WERI-Rb-1 (cell line): ENCODE data around the gene HSPA12B.
A peak's percentile ranks its signal among the peaks of the same experiment; 100 is the strongest.

Source experiments
- DNase-seq: peaks from one replicate; pipeline ENCODE4 v3.0.0-alpha.2; 2020
- H3K27ac ChIP-seq: fragments of 250-450 bp; sonication (Bioruptor Pico); 2 replicates; pipeline ENCODE4 v1.5.1; 2020; ENCODE audit warnings: mild to moderate bottlenecking, moderate library complexity
- H3K27me3 ChIP-seq: fragments of 250-450 bp; sonication (Bioruptor Pico); 2 replicates; pipeline ENCODE4 v1.5.1; 2021; ENCODE audit warnings: mild to moderate bottlenecking, low read depth, moderate library complexity; ENCODE audit not compliant: insufficient read depth, severe bottlenecking
- H3K36me3 ChIP-seq: fragments of 250-450 bp; sonication (Bioruptor Pico); 2 replicates; pipeline ENCODE4 v1.5.1; 2020; ENCODE audit warnings: mild to moderate bottlenecking, moderate library complexity
- H3K4me3 ChIP-seq: 2 replicates; pipeline ENCODE4 v1.5.1; 2011; ENCODE audit warnings: low read depth, mild to moderate bottlenecking, control low read depth, low read length
- H3K9me3 ChIP-seq: fragments of 250-450 bp; sonication (Bioruptor Pico); 2 replicates; pipeline ENCODE4 v1.5.1; 2021; ENCODE audit warnings: mild to moderate bottlenecking, moderate library complexity; ENCODE audit not compliant: severe bottlenecking
- CTCF ChIP-seq: IDR thresholded peaks from 2 replicates; pipeline ENCODE4 v1.5.1; 2011; ENCODE audit warnings: low read depth, mild to moderate bottlenecking, control low read depth, inconsistent platforms, low read length

Gene HSPA12B

GRCh38 chr20:3705970-3706739 lies 26.3 kb upstream of the HSPA12B start:
- H3K9me3 ChIP-seq = no peaks in the 10 kb centered on the region
- no peak overlapping the region for H3K27ac ChIP-seq
- H3K4me3 ChIP-seq = no peak overlapping the region
- no peaks in the 10 kb centered on the region for H3K36me3 ChIP-seq
- DNase-seq = no peak
- no peaks in the 10 kb centered on the region for H3K27me3 ChIP-seq
- no peak for TF ChIP-seq CTCF

GRCh38 chr20:3706774-3707507 lies 25.5 kb upstream of the HSPA12B start:
- H3K4me3 ChIP-seq = no peak overlapping the region
- H3K27ac ChIP-seq = no peak overlapping the region
- no peaks in the 10 kb centered on the region for H3K36me3 ChIP-seq
- no peaks in the 10 kb centered on the region for H3K9me3 ChIP-seq
- no peak for TF ChIP-seq CTCF
- H3K27me3 ChIP-seq = no peaks in the 10 kb centered on the region
- DNase-seq = no peak

- H3K27ac ChIP-seq = no peak overlapping the region
- DNase-seq = no peak
- no peak for TF ChIP-seq CTCF
- no peaks in the 10 kb centered on the region for H3K9me3 ChIP-seq
- H3K36me3 ChIP-seq = no peaks in the 10 kb centered on the region
- no peaks in the 10 kb centered on the region for H3K27me3 ChIP-seq
- no peak overlapping the region for H3K4me3 ChIP-seq
Measured at GRCh38 chr20:3707508-3707899, 25.0 kb upstream of the HSPA12B start.

GRCh38 chr20:3710011-3710466 lies 22.4 kb upstream of the HSPA12B start:
- no peaks in the 10 kb centered on the region for H3K36me3 ChIP-seq
- TF ChIP-seq CTCF = peak; percentile 49
- peak; percentile 43 for DNase-seq
- H3K27me3 ChIP-seq = no peaks in the 10 kb centered on the region
- H3K27ac ChIP-seq = no peak overlapping the region
- H3K4me3 ChIP-seq = no peak overlapping the region
- H3K9me3 ChIP-seq = no peaks in the 10 kb centered on the region

- H3K4me3 ChIP-seq = no peak overlapping the region
- no peaks in the 10 kb centered on the region for H3K27me3 ChIP-seq
- peak; percentile 90 for TF ChIP-seq CTCF
- no peaks in the 10 kb centered on the region for H3K9me3 ChIP-seq
- H3K36me3 ChIP-seq = no peaks in the 10 kb centered on the region
- DNase-seq = peak; percentile 76
- H3K27ac ChIP-seq = no peak overlapping the region
Measured at GRCh38 chr20:3710703-3711483, 21.6 kb upstream of the HSPA12B start.
